Neuron (in vitro differentiated cells): ENCODE measurements around the gene AFF3.

Experiments used
- H2AFZ ChIP-seq: one replicate; pipeline ENCODE4 v1.6.1; 2013; ENCODE audit warnings: low read depth, mild to moderate bottlenecking, inconsistent platforms, low read length, moderate library complexity
- H3K27me3 ChIP-seq: one replicate; pipeline ENCODE4 v1.6.1; 2013; ENCODE audit warnings: low read length; ENCODE audit not compliant: insufficient read depth
- H3K36me3 ChIP-seq: one replicate; pipeline ENCODE4 v1.6.1; 2013; ENCODE audit warnings: low read length; ENCODE audit not compliant: insufficient read depth
- H3K4me1 ChIP-seq: one replicate; pipeline ENCODE4 v1.6.1; 2013; ENCODE audit warnings: low read length; ENCODE audit not compliant: insufficient read depth
- H3K4me3 ChIP-seq: 2 replicates; pipeline ENCODE4 v1.5.1; 2013; ENCODE audit warnings: mild to moderate bottlenecking, low read length, moderate library complexity
- H3K9me3 ChIP-seq: one replicate; pipeline ENCODE4 v1.6.1; 2013; ENCODE audit warnings: low read length

The AFF3 gene

DNA sequence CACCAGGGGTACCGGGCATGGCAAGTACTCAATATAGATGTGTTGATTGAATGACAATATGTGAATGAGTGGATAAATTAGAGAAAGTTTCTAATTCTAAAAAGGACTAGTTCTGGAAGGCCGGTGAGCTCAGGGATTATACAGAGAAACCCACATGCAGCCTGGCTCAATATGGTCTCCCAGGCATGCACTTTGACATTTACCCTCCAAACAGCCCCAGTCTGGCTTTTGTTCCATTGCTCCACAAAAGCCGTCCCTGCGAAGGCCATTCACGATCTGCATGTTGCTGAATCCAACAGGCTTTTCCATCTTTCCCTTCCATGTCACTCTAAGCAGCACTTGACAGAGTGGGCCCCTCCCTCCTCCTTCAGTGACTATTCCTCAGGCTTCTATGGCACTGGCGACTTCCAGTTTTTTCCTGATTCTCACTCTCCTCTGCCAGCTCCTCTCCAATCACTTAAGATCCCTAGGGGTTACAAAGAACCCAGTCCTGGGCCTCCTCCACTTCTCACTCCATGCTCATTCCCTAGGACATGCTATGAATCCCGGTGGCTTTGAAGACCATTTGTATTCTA is 266.7 kb downstream of the AFF3 start:
- no peaks in the 10 kb centered on the region for H3K36me3 ChIP-seq
- H3K9me3 ChIP-seq, result no peaks in the 10 kb centered on the region
- H3K27me3 ChIP-seq, result no peaks in the 10 kb centered on the region
- H3K4me1 ChIP-seq, result peaks cover 31% of the 10 kb centered on the region
- no peak overlapping the region for H3K4me3 ChIP-seq
- H2AFZ ChIP-seq, result no peak overlapping the region

GRCh38 chr2:99868260-99868659 is 274.1 kb downstream of the AFF3 start:
- Histone ChIP-seq H3K27me3 (no peaks in the 10 kb centered on the region), H3K4me1 (peaks cover 23% of the 10 kb centered on the region), H2AFZ (no peak overlapping the region), H3K4me3 (no peak overlapping the region), H3K9me3 (no peaks in the 10 kb centered on the region), H3K36me3 (no peaks in the 10 kb centered on the region)

GRCh38 chr2:99867770-99868169 is 274.6 kb downstream of the AFF3 start:
- Histone ChIP-seq H3K36me3 (no peaks in the 10 kb centered on the region), H3K4me3 (no peak overlapping the region), H3K27me3 (no peaks in the 10 kb centered on the region), H3K9me3 (no peaks in the 10 kb centered on the region), H2AFZ (no peak overlapping the region), H3K4me1 (peaks cover 23% of the 10 kb centered on the region)

DNA sequence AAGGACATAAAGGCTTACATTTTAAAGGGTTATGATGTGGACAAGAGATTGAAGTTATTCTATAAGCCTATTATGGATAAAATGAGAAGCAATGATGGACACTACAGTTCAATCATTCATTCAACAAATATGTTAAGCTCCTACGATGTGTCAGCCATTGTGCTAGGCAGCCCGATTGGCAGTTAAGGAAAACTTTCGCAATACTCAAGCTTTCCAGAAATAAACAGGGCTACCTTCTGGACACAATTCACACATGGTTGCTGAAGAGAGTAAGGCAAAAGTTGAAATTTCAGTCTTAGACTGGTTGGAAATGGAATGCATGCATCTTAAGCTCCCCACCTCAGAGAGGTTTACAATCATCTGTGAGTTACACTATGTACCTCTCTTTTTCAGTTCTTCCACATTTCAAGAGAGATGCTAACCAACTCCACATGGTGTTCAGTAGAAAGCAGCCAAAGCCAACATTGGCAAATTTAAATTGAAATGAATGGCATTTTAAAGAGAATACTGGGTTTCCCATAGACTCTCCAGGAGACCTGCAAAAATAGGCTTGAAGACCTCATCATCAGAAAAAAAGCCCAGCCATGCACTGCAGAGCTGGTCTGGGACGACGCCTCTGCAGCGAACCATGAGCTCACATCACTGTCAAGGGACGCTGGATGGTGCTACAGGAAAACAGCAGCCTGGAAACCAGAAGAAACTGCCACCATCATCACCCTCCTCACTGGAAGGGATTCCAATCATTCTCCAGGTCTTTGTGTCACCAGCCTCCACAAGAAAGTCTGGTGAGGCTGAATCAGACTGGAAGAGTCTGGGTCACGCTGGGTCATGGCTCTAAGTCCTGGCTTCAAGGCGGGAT is 276.3 kb downstream of the AFF3 start:
- no peak overlapping the region for H3K4me3 ChIP-seq
- no peaks in the 10 kb centered on the region for H3K27me3 ChIP-seq
- peaks cover 23% of the 10 kb centered on the region for H3K4me1 ChIP-seq
- H3K9me3 ChIP-seq, result no peaks in the 10 kb centered on the region
- no peak overlapping the region for H2AFZ ChIP-seq
- no peaks in the 10 kb centered on the region for H3K36me3 ChIP-seq

GRCh38 chr2:99864561-99865553 is 277.5 kb downstream of the AFF3 start:
- no peaks in the 10 kb centered on the region for H3K36me3 ChIP-seq
- H3K9me3 ChIP-seq, result no peaks in the 10 kb centered on the region
- H3K4me1 ChIP-seq, result peaks cover 23% of the 10 kb centered on the region
- H3K4me3 ChIP-seq, result no peak overlapping the region
- H3K27me3 ChIP-seq, result no peaks in the 10 kb centered on the region
- no peak overlapping the region for H2AFZ ChIP-seq

GRCh38 chr2:99863903-99864270 is 278.5 kb downstream of the AFF3 start:
- H3K9me3 ChIP-seq, result no peaks in the 10 kb centered on the region
- H3K4me3 ChIP-seq, result no peak overlapping the region

GRCh38 chr2:99863236-99863902 is 279.0 kb downstream of the AFF3 start:
- no peak overlapping the region for H3K4me3 ChIP-seq
- H3K4me1 ChIP-seq, result peaks cover 18% of the 10 kb centered on the region
- no peaks in the 10 kb centered on the region for H3K9me3 ChIP-seq
- no peaks in the 10 kb centered on the region for H3K27me3 ChIP-seq
- H2AFZ ChIP-seq, result no peak overlapping the region
- H3K36me3 ChIP-seq, result no peaks in the 10 kb centered on the region

More at GRCh38 chr2:99863903-99864270, 278.5 kb downstream of the AFF3 start:
- peaks cover 23% of the 10 kb centered on the region for H3K4me1 ChIP-seq
- H3K36me3 ChIP-seq, result no peaks in the 10 kb centered on the region
- H2AFZ ChIP-seq, result no peak overlapping the region
- H3K27me3 ChIP-seq, result no peaks in the 10 kb centered on the region

DNA sequence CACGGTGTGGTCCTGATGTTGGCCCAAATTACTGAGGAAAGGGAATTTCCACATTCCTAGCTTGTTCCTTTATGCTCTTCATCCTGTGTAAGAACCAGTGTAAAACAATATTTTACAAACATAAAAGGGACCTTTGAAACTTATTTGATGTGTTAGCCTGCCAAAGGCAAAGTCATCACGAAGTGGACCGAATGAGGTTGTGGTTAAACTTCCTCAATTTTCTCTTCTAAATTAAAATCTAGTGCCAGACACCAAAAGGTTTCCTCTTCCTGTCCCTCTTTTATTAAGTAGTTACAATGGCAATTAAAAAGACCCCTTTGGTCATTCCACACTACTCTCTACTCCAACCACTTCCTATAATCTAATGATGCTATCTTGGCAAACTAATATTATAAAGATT is 279.8 kb downstream of the AFF3 start:
- Histone ChIP-seq H3K27me3 (no peaks in the 10 kb centered on the region), H3K4me1 (peaks cover 11% of the 10 kb centered on the region), H3K9me3 (no peaks in the 10 kb centered on the region), H3K4me3 (no peak overlapping the region), H3K36me3 (no peaks in the 10 kb centered on the region), H2AFZ (no peak overlapping the region)

GRCh38 chr2:99861376-99861760 is 281.0 kb downstream of the AFF3 start:
- no peaks in the 10 kb centered on the region for H3K27me3 ChIP-seq

DNA sequence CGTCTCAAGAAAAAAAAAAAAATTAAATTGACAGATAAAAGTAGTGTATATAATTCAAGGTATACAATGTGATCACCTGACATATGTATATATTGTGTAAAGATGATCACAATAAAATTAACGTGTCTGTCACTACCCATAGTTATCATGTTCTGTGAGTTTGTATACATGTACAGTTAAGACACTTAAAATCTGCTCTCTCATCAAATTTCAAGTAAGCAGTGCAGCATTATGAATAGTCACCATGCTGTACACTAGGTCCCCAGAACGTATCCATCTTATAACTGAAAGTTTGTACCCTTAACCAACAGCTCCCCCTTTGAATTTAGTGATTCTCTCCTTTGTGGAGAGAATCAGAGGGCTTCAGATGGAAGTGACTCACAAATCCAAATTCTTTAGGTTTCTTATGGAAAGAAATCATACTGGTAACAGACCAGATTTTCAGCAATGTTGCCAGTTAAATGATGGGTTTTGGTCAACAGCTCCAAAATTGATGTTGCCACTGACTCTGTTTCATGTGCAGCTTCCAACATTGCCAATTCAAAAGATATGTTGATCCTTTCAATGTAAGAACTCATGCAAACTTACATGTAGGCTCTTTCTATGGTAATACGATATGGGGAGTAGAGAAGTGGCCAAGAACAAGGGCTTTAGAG is 281.5 kb downstream of the AFF3 start:
- Histone ChIP-seq H2AFZ (no peak overlapping the region), H3K9me3 (peaks cover under 1% of the 10 kb centered on the region), H3K27me3 (no peaks in the 10 kb centered on the region), H3K36me3 (no peaks in the 10 kb centered on the region), H3K4me1 (peaks cover 9% of the 10 kb centered on the region), H3K4me3 (no peak overlapping the region)

More at GRCh38 chr2:99861376-99861760, 281.0 kb downstream of the AFF3 start:
- Histone ChIP-seq H2AFZ (no peak overlapping the region), H3K4me3 (no peak overlapping the region), H3K36me3 (no peaks in the 10 kb centered on the region), H3K4me1 (peaks cover 9% of the 10 kb centered on the region), H3K9me3 (no peaks in the 10 kb centered on the region)

DNA sequence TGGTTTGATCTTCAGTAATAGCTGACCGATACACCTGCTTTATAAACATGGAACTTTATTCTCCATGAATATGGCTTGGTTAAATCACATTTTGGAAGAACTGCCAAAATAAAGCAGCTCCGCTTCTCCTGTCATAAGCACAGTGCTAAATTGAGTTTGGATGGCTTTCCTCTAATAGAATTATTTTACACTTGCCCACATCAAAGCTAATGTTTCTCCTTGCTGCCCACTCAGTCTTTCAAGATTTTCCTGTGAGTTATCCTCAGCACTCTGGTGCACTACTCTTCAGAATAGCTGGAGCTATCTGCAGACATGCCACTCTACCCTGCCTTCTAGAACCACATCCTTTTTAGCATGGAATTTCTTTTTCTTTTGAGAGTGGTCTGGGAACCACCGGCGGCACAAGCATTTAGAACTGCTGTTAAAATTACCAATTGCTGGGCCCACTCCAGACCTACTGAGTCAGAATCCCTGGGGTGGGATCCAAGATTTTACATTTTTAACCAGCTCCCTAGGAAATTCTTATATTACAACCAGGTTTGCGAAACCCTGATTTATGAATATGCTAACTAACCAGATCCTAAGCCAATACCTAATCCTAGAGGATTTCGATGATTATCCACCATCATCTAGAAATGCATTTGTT is 283.3 kb downstream of the AFF3 start:
- Histone ChIP-seq H3K4me3 (no peak overlapping the region), H3K4me1 (no peaks in the 10 kb centered on the region), H3K36me3 (no peaks in the 10 kb centered on the region), H2AFZ (no peak overlapping the region), H3K9me3 (peaks cover 3% of the 10 kb centered on the region), H3K27me3 (no peaks in the 10 kb centered on the region)
